ENCODE data around the gene C1QTNF7. TPM values are rescaled to one million over a fixed set of nuclear protein-coding genes. Genes with fewer than 3 reads are reported as not detected.

C1QTNF7 gene, protein sequence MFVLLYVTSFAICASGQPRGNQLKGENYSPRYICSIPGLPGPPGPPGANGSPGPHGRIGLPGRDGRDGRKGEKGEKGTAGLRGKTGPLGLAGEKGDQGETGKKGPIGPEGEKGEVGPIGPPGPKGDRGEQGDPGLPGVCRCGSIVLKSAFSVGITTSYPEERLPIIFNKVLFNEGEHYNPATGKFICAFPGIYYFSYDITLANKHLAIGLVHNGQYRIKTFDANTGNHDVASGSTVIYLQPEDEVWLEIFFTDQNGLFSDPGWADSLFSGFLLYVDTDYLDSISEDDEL
- not detected for polyA plus RNA-seq (2012; ENCODE audit: insufficient read depth, insufficient read length)

DNA sequence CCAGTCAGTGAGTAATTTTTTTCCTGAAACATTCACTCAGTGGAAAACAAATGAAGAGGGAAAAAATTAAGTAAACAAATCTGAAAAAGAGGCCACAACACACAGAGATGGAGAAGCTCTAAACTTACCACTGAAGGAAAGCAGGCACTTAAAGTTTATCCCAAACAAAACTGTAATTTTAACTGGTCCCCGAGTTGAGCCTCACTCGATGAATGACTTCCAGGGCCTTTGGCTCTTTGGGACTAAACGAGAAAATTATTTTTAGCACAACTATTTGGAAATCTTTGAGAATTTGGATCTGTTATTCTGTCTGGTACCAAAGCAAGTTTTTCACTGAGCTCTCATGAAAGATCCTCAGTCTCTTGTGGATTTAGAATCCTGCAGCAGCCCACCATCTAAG is at the start of gene C1QTNF7:
Gene C1QTNF7 (plus strand): TSS at position 333 of the 400 bp plus-strand sequence. CDS start 7,711 bp downstream, outside the sequence.
- no peak within 1 kb of the TSS for H3K4me3 ChIP-seq (ENCODE audit: low read length)
- no peak for DNase-seq (ENCODE audit: low read depth, low spot score)

DNA sequence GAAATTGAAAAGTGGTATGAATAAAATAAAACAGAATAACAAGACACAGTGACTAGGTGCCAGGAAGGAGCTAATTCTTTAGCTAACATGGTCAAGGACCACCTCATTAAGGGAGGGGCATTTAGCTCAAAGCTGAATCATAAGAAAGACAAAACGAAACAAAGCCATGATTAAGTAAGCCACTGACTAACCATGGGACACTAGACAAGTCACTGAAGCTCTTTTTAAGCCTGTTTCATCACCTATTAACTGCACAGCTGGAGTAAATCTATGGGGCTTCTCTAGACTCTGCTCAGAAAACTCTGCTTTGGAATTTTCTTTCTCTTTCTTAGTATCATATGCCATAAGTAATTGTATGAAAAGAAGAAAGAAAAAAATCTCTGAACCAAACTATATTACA is 49.8 kb upstream of the C1QTNF7 start:
- H3K4me3 ChIP-seq (ENCODE audit: low read length) = no peak overlapping the region
- DNase-seq (ENCODE audit: low read depth, low spot score) = no peak

DNA sequence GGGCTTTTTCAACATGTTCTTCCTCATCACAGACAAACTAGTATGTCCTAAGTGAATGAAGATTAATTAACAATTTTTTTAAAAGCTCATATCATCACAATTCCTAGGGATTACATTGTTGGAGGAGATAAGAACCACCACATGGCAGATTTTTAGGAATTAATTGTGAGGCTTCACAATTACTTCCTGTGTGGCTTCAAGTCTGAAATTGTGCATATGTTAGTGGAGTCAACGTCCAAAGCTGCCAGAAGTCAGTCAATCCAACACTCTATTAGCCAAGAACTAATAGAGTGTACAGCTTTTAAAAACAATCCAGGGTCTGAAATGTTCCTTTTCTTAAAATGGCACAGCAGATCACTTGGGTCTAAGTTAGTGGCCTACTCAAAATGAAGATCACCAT is 49.3 kb upstream of the C1QTNF7 start:
- no peak for DNase-seq (ENCODE audit: low read depth, low spot score)

DNA sequence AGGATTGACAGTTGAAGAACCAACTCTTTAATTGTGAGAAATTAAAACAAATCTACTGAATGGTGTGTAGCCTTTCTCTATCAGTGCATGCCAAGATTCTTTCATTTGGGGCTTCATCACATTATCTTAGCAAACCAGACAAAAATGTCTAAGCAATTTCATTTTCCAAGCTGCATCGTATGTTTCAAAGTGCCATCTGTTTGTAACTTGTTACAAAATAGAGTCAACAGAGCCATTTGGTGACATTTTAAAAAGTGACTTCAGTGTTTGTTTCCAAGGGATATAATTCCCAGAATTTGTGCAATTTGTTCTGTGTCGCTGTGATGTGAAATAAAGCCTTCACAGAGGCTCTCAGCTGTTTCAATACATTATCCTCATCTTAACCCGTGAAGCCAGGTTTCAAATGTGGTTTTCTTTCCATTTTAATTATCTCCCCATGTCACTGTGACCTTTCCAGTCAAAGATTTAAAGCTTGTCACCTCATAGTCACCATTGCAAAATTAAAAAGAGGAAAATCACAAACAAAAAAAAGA is 46.0 kb upstream of the C1QTNF7 start:
- H3K4me3 ChIP-seq (ENCODE audit: low read length) = no peak overlapping the region
- no peak for DNase-seq (ENCODE audit: low read depth, low spot score)

More for the DNA sequence above, 49.3 kb upstream of the C1QTNF7 start:
- no peak overlapping the region for H3K4me3 ChIP-seq (ENCODE audit: low read length)

DNA sequence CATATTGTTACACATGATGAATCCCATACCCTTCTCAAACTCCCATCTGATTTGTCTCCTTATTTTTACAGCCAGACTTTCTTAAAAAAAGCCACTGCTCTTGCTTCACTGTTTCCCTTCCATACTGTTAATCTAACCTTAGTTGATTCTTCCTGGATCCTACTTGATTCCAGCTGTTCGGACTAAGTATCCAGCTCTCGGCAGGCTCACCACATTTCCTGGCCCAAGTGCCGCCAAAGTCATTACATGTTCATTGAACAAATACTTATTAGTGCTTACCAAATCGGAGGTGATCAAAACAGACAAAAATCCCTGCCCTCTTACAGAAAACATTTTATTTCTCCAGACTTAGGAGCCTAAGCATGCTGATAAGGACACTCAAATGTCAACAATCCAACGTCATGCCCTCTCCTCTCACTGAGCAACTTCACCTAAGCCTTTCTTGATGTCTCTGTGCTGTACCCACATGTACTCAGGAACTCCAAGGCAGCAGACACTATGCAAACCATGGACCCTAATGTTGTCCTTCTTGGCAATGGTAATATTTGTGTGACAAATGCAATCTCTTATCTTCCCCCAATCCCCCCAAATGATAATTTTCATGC is 45.1 kb upstream of the C1QTNF7 start:
- no peak overlapping the region for H3K4me3 ChIP-seq (ENCODE audit: low read length)
- DNase-seq (ENCODE audit: low read depth, low spot score) = no peak

DNA sequence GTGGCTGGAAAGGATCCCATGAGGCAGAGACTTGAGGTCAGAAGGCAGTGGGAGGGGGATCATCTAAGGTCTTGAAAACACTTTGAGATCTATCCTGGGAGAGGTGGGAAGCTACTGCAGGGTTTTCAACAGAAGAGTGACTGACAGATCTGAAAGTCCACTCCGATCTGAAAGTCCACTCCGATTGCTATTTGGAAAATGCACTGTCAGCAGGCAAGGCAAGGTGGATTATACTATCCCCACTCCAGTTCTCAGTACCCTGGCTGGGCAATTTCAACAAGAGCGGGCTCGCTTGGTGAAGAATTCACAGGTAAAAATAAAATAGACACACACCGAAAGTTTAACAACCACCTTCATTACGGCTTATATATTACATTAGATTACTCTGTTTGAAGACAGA is 42.3 kb upstream of the C1QTNF7 start:
- H3K4me3 ChIP-seq (ENCODE audit: low read length) = no peak overlapping the region
- no peak for DNase-seq (ENCODE audit: low read depth, low spot score)

DNA sequence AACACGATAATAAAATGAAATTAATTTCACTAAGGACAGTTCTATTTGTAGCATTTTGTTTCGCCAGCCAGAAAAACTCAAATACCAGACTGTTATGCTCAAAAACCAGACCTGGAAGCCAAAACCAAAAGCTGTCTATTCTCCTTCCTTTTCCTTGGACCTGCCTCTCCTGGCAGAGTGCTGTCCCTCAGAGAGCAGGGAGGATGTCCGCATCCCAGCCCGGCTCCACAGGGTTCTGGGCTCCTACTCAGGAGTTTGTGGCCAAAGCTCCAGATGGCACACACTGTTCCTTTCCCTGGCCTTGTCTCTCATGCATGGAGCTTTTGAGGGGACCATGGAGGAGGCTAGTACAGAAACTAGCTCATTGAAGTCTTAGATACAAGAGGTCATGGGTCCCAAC is 41.9 kb upstream of the C1QTNF7 start:
- DNase-seq (ENCODE audit: low read depth, low spot score) = no peak
- no peak overlapping the region for H3K4me3 ChIP-seq (ENCODE audit: low read length)

DNA sequence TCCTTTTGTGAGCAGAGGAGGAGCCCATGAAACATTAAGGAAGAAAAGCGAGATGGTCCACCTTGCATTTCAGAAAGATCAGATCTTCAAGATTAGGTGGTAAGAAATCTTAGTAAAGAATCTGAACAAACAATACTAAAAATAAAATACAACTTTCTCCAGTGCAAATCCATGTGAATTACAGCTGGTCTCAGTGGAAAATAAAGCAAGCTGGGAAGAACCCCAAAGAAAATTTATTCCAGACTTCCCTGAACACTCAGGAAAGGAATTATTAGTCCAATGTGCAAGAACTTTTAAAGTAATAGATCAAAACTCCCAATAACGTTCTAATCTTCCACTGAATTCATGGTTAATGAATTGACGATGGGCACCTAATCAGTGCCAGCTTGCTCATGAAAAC is 37.3 kb upstream of the C1QTNF7 start:
- no peak overlapping the region for H3K4me3 ChIP-seq (ENCODE audit: low read length)
- DNase-seq (ENCODE audit: low read depth, low spot score) = no peak

DNA sequence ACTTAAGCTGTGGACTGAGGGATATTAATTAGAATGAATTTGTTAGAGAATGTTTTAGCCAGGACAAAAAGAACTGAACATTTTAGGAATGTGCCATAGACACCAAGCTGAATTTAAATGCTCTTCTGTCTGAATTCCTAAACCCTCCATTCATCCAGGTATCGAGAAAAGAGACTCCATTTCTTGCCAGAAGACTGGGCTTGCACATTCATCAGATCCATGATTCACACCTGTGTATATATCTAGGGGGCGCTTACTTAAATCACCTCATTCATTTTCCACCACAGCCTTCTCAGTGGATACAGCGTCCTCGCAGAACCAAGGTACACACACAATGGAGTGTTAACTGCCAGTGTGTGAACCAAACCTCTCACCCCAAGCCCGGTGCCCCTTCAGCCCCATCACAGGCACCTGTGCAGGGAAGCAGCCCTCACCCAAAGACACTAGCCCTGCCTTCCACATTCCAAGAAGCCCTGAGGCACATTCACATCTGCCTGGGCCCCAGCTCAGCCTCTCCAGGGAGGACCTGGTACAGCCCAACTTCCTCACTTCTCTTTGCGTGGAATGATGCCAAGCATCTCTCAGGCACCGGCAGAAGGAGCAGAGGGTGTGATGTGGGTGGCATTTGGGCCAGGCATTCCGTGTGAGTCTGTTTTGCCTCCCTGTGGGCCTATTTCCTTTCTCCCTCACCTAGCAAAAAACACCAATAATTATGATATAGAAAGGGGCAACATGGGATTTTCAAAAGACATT is 35.6 kb upstream of the C1QTNF7 start:
- DNase-seq (ENCODE audit: low read depth, low spot score) = no peak
- no peak overlapping the region for H3K4me3 ChIP-seq (ENCODE audit: low read length)

DNA sequence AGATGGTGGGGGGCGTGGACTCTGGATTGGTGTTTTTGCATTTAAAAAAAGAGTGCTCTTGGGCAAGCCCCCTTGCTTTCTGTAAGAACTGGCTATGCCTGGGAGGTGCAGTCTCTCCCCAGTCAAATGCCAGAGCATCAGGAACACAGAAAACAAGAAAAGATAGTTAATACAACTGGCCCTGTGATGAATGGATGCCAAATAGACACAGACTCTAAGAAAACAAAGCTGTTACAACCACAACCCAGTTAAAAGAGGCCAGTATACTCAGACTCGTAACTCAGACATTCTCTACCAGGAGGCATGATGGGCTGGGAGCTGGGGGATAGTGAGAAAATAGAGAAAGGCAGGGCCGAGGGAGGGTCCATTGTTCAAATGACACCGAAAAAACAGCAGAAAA is 32.5 kb upstream of the C1QTNF7 start:
- no peak for DNase-seq (ENCODE audit: low read depth, low spot score)
- no peak overlapping the region for H3K4me3 ChIP-seq (ENCODE audit: low read length)

DNA sequence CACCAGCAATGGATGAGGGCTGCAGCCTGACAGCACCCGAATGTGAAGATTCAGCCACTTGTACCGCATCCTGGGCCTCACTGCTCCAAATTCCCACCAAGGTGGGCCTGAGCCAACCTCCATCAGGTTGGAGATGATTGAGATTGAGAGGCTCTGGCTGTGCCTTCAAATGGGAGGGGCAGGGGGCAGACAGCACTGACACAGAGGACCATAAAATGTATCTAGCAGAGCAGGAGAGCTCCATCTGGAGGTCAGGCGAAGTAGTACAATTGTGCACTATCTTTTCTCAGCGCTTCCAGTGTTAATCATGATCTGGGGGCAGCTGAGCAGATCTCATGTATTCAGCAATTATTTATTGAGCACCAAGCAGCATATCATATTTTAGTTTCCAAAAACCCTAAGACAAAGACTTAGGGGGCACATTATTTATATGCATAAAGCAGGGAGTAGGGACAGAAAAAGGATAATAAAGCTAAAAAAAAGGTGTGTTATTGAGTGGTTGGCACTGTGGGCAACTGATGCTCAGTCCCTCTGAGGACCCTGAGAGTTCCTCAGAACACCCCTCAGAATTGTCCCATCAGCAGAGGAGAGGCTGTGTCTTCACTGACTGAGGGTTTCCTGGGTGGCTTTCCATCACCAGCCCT is 31.6 kb upstream of the C1QTNF7 start:
- DNase-seq (ENCODE audit: low read depth, low spot score) = peak; percentile 65
- H3K4me3 ChIP-seq (ENCODE audit: low read length) = no peak overlapping the region

DNA sequence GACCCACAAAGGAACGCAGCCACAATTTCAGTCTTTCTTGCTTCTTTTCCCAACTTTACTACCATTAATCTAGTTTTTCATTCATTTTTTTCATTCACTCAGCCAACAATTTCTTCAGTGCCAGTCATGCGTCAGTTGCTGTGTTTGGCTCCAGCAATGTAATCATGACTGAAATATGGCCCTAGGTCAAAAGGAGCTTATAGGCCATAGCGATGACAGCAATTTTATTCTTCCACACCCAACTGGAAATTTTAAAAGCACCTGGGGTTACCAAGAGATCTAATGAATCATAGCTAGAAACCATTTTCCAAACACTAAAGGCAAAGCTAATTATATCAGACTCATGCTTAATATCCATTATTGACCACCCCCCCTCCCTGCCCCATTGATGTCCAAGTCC is 29.8 kb upstream of the C1QTNF7 start:
- no peak overlapping the region for H3K4me3 ChIP-seq (ENCODE audit: low read length)
- DNase-seq (ENCODE audit: low read depth, low spot score) = no peak

DNA sequence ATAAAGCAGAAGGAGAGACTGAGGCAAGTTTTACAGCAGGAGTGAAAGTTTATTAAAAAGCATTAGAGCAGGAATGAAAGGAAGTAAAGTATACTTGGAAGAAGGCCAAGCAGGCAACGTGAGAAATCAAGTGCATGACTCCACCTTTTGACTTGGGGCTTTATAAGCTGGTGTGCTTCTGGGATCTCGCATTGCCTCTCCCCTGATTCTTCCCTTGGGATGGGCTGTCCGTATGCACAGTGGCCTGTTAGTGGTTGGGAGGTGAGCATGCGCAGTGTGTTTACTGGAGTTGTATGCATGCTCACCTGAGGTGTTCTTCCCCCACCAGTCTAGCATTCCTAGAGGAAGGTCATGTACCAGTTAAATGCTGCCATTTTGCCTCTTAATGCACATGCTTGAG is 29.1 kb upstream of the C1QTNF7 start:
- H3K4me3 ChIP-seq (ENCODE audit: low read length) = no peak overlapping the region
- no peak for DNase-seq (ENCODE audit: low read depth, low spot score)

DNA sequence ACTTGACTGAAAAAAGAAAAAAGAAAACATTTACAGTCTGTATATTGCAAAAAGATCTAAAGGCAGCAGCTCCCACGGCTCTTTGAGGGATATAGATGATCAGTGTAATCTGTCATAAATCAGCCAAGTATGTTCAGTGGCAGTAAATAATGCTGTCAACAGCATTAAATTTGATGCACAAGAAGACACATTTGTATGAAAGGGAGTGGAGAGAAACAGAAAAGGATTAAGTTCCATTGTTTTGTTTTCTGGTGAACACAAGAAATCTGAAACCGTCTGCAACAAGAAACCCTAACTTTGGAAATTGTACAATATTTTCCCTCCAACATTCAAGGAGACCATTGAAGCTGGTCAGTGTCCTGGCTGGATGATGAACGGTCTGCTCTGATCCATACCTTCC is 27.6 kb upstream of the C1QTNF7 start:
- no peak overlapping the region for H3K4me3 ChIP-seq (ENCODE audit: low read length)
- DNase-seq (ENCODE audit: low read depth, low spot score) = no peak

DNA sequence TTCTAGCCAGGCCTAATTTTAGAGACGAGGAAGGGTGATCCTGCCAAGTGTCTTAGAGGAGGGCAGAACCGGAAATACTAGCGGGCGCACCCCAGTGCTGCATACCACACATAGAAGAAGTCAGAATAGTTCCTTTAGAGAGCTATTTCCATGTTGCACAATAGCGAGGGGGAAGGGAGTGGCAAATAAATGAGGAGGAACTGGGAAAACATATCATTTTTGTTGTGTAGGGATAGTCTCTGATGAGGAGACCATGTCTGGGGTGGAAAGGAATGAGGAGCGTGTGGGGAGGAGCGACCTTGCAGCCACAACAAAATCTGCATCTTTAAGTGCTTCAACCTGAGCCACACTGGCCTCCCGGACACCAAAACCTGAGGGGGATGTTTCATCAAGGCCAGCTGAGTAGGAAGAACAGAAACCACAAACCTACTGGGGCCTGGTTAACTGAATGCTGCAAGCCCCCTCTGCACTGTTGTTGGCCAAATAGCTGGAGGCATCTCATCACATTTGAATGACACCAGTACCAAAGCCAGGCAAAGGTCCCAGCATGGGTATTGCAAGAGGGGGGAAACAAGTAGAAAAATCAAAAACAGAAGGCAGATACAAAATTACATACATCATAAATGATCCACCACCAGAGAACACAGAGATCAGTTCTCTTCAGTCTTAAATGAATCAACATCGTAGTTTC is 26.7 kb upstream of the C1QTNF7 start:
- H3K4me3 ChIP-seq (ENCODE audit: low read length) = peak overlapping the region; percentile 24
- DNase-seq (ENCODE audit: low read depth, low spot score) = peak; percentile 37

DNA sequence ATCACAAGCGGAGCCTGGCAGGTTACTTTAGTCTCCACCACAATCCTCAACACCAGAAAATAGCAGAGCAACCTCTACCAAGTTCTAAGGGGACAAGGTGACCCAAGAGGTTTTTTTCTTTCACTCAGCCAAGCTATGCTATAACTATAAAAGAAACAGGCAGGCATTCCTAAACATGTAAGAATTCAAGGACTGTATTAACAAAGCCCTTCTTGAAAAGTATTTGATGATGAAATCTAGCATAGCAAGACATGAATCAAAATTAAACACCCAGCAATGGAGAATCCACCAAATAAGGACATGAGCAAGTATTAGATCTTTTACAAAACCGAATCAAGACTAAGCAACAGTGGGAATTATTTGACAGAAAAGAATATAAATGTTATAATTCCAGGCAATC is 25.7 kb upstream of the C1QTNF7 start:
- DNase-seq (ENCODE audit: low read depth, low spot score) = no peak
- H3K4me3 ChIP-seq (ENCODE audit: low read length) = no peak overlapping the region

DNA sequence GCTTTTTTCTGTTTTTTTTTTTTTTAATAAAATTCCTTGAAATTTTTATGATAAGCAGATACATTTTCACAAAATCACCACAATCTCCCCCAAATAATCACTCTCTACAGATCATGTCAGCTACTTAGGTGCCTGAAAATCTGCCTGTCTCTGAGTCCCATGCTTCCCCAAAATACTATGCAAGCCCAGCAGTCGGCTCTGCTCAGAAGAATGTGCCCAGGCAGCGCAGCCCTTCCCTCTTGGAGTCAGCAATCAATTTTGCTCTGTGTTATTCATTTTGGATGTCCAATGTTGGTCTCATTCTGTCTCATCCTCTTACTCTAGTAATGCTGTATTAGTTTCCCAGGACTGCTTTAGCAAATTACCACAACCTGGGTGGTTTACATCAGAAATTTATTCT is 24.9 kb upstream of the C1QTNF7 start:
- H3K4me3 ChIP-seq (ENCODE audit: low read length) = no peak overlapping the region
- no peak for DNase-seq (ENCODE audit: low read depth, low spot score)

DNA sequence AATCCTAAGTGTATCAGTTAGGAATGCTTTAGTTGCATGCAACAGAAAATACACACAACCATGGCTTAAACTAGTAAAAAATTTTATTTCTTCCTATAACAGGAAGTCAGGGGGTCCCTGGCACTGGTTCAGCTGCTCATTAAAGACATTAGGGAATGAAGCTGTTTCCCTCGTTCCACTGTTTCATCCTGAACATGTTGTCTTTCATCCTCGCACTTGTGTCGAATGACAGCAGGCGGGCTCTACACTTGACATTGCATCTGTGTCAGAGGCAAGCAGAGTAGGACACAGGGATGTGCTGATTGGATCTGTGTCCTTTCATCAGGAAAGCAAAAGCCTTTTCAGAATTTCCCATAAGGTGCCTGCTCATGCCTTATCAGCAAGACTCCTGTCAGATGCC is 22.8 kb upstream of the C1QTNF7 start:
- no peak overlapping the region for H3K4me3 ChIP-seq (ENCODE audit: low read length)
- no peak for DNase-seq (ENCODE audit: low read depth, low spot score)

DNA sequence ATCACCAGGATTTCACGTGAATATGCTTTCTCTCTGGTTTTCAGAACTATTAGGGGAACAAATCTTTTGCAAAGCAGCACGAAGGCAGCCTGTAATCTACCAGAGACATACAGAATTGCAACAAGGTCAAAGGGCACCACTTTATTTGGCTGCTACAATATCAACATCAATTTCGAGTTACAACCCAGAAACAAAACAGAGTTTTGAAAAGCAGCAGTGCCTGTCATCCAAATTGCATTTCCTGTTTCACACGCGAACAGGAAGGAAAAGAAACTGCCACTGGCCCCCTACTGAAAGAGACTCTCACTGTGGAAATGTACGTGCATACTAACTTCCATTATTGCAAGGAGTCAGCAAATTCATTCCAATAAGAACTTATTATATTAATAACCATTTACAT is 17.1 kb upstream of the C1QTNF7 start:
- DNase-seq (ENCODE audit: low read depth, low spot score) = peak; percentile 74
- H3K4me3 ChIP-seq (ENCODE audit: low read length) = peak overlapping the region; percentile 2; the same call in 1 of the 2 replicates
